ENCODE data around the gene RFC2. TPM values are rescaled to one million over a fixed set of nuclear protein-coding genes. Genes with fewer than 3 reads are reported as not detected.
A peak's percentile ranks its signal among the peaks of the same experiment; 100 is the strongest.

The RFC2 gene
- 31.2 and 36.1 TPM in 2 replicates for polyA plus RNA-seq (2012; rRNA removed)
- polyA plus RNA-seq (2012; cell fraction: cytosol; rRNA removed) = 28.8 and 34.3 TPM in 2 replicates
- 14.6 and 17.1 TPM in 2 replicates for polyA plus RNA-seq (2012; cell fraction: nucleus; rRNA removed)

DNA sequence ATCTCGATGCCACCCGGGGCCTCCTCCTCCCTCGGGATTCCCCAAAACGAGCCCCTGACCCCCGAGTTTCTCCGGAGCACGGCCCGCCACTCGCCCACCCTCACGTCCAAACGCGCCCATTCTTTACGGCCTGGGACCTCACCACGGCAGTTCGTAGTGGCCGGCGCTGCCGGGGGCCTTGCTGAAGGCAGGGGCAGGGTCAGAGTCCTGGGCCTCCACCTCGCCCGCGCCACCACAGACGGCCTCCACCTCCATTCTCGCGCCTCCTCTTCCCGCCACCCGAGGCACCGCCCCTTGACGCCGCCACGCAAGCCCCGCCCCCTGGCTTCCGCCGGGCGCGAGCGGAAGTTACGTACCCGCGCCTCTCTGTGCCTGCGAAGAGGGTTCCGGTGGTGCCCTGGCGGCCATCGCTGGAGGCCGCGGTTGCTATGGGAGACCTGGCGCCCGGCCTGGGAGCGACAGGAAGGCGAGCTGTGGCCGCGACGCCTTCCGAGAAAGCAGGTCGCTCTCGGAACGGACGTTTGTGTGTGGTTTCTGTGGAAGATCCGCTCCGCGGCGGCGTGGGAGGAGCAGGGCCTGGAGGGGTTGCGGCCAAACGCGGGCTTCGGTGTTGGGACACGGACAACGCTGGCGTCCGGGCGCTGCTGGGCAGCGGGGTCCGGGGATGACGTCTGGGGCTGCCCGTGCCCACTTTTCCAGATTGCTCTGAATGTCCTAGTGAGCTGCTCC, at the start of gene RFC2:
Gene RFC2 (minus strand): TSS at position 271 of the 729 bp plus-strand sequence. CDS start 16 bp downstream, at position 255.
- Histone ChIP-seq H3K27me3 (ENCODE audit: insufficient read depth) (no peaks in the 10 kb centered on the region), H3F3A (replicated peaks; ENCODE audit: insufficient read depth) (peaks cover 18% of the 10 kb centered on the region), H2AFZ (ENCODE audit: low read depth) (peak within 1 kb of the TSS; percentile 94), H3K79me2 (ENCODE audit: insufficient read depth) (peaks cover 36% of the 10 kb centered on the region), H3K4me3 (ENCODE audit: low read depth in 2 of 2, low read length in 1 of 2) (peak within 1 kb of the TSS; percentile 65 to 82), H3K27ac (ENCODE audit: low read depth in 2 of 2, low read length in 1 of 2) (peak within 1 kb of the TSS; percentile 92 to 96), H3K9me3 (no peaks in the 10 kb centered on the region), H3K9me2 (no peaks in the 10 kb centered on the region), H3K4me2 (peak within 1 kb of the TSS; percentile 92), H3K9ac (peak within 1 kb of the TSS; percentile 91), H3K4me1 (ENCODE audit: control insufficient read depth in 1 of 2, insufficient read depth in 2 of 2, low read depth in 1 of 2, low read length in 1 of 2) (peaks cover 5 to 6% of the 10 kb centered on the region in 2 experiments; a peak in 1 of 4 replicates), H4K20me1 (ENCODE audit: insufficient read depth) (no peaks in the 10 kb centered on the region), H3K36me3 (replicated peaks in 1 of 2; ENCODE audit: control insufficient read depth in 1 of 2, insufficient read depth in 2 of 2, low read length in 1 of 2) (peaks cover 0 to 23% of the 10 kb centered on the region in 2 experiments)
- DNase-seq = peak; percentile 100
- ChIA-PET POLR2A (interaction anchor here (0.6 to 1.6 kb wide), 7 partner anchors 14 to 366 kb away, joined by 3 to 7 read pairs (median 5); partner anchors contain the start of genes CLIP2 and EIF4H), CTCF (interaction anchor here (0.6 to 2.3 kb wide), 4 partner anchors 48 to 389 kb away, joined by 3 to 14 read pairs (median 4); no protein-coding TSS in a partner anchor)
- TF ChIP-seq USF1 (IDR thresholded peaks at IDR 0.05; ENCODE audit: borderline replicate concordance, low read depth) (no peak), RFX5 (IDR thresholded peaks at IDR 0.05; ENCODE audit: low read length) (peak; percentile 48; the same call in 1 of the 2 replicates), TCF12 (IDR thresholded peaks at IDR 0.05) (no peak; the same call in 1 of the 2 replicates), RCOR1 (IDR thresholded peaks at IDR 0.05; ENCODE audit: low read length) (no peak), SIN3A (IDR thresholded peaks at IDR 0.05; ENCODE audit: borderline replicate concordance, low read depth, low read length) (peak; percentile 93), RAD21 (IDR thresholded peaks at IDR 0.05; ENCODE audit: low read length) (peak; percentile 5; the same call in 1 of the 2 replicates), NFIC (IDR thresholded peaks at IDR 0.05; ENCODE audit: borderline replicate concordance) (peak; percentile 76), POLR2AphosphoS5 (IDR thresholded peaks at IDR 0.05; ENCODE audit: low read depth, low read length) (peak; percentile 95), TAF1 (IDR thresholded peaks at IDR 0.05; ENCODE audit: borderline replicate concordance, low read depth, low read length) (peak; percentile 87), ELF1 (IDR thresholded peaks at IDR 0.05) (no peak), MAX (IDR thresholded peaks at IDR 0.05; ENCODE audit: low read depth) (peak; percentile 96), IRF3 (IDR thresholded peaks at IDR 0.05; ENCODE audit: low read depth, low read length) (no peak), GABPA (IDR thresholded peaks at IDR 0.05; ENCODE audit: low read depth) (peak; percentile 97), RXRA (IDR thresholded peaks at IDR 0.05; ENCODE audit: borderline replicate concordance, low read depth) (no peak), MXI1 (IDR thresholded peaks at IDR 0.05; ENCODE audit: low read depth, low read length) (peak; percentile 97), TEAD4 (IDR thresholded peaks at IDR 0.05; ENCODE audit: borderline replicate concordance, insufficient read depth) (no peak), YY1 (IDR thresholded peaks at IDR 0.05; ENCODE audit: low read depth) (peak; percentile 93)
- TF ChIP-seq, protein P1, sequence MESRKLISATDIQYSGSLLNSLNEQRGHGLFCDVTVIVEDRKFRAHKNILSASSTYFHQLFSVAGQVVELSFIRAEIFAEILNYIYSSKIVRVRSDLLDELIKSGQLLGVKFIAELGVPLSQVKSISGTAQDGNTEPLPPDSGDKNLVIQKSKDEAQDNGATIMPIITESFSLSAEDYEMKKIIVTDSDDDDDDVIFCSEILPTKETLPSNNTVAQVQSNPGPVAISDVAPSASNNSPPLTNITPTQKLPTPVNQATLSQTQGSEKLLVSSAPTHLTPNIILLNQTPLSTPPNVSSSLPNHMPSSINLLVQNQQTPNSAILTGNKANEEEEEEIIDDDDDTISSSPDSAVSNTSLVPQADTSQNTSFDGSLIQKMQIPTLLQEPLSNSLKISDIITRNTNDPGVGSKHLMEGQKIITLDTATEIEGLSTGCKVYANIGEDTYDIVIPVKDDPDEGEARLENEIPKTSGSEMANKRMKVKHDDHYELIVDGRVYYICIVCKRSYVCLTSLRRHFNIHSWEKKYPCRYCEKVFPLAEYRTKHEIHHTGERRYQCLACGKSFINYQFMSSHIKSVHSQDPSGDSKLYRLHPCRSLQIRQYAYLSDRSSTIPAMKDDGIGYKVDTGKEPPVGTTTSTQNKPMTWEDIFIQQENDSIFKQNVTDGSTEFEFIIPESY (IDR thresholded peaks at IDR 0.05; ENCODE audit: borderline replicate concordance, low read depth) = no peak
- under 1% methylated on average over 73 of the region's 75 CpGs for WGBS (ENCODE audit: low lambda C conversion rate)
